HuH-7.5 (cell line): ENCODE data around the gene CHPF.

ENCODE experiments used
- DNase-seq: peaks from one replicate; pipeline ENCODE4 v3.0.0; 2011; ENCODE audit warnings: low spot score

The CHPF gene

DNA sequence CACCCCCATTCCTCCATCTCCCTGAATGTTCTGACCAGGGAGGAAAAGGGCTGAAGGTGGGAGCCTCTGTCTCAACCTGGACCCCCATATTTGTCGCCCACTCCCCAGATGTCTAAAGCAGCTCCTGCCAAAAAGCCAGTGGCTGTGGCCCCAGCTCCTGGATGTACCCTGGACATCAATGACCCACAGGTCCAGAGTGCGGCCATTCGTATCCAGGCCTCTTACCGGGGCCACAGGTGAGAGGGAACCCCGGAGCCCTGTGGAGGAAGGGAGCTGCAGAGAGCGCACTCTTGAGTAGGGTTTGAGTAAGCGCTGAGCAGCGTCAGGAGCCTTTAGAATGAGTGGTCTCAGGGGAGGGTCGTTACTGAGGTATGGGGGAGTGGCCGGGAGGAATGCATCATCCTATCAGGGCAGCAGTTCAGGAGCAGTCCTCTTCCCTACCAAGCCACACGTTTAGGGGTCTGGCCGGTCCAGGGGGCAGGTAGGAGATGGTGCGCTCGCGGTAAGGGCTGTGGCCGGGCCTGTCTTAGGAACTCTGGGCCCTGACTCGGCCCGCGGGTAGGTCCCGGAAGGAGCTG is 47.3 kb downstream of the CHPF start:
- no peak for DNase-seq

DNA sequence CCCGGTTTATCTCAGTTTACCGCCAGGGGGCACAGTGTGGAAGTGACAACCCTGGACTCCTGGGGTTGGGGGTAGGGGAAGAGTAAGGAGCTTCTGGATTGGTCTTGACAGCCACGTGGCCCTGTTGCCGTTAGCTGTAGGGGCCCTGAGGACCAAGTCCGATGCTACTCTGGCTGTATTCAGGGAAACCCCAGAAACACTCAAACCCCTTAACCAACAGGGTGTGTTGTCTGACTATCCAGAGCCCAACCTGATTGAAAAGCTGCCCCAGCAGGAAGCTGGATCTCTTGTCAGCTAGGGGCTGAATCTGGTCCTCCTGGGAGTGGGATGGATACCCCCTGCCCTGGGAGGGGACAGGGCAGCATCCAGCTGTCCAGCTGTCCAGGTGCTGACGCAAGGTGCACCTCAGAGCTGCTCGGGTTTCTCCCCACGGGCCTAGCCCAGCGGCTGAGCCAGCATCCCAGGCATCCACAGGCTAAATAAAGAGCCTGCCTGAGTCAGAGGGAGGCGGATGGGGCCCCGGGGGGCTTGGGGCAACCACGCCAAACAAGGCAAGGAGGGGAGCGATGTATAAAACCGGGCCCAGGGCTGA is 48.0 kb downstream of the CHPF start:
- DNase-seq: peak; percentile 93

DNA sequence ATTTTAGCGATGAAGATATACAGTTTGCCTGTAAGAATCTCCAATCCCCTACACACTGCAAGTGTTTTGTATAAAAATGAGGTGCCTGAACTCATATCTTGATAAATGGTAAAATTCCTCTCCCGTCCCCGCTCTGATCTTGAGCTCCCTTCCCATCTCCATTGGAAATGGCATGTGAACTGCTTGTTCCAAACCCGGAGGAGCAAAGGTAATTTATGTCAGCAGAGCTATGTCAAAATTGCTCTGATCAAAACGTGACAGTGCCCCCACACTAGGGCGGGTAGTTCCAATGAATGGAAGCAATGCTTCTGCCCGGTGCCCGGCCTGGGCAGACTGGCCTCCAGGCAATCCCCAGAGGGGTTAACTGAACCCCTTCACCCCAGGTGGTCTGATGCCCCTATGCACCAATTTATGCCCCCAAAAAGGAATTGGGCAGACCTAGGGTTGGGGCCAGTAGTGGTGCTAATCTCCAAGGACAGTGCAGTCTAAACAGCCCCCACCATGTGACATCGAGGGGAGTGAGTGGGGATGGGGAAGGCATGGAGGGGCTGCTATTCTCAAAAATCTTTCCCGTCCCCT is 48.6 kb downstream of the CHPF start:
- no peak for DNase-seq

DNA sequence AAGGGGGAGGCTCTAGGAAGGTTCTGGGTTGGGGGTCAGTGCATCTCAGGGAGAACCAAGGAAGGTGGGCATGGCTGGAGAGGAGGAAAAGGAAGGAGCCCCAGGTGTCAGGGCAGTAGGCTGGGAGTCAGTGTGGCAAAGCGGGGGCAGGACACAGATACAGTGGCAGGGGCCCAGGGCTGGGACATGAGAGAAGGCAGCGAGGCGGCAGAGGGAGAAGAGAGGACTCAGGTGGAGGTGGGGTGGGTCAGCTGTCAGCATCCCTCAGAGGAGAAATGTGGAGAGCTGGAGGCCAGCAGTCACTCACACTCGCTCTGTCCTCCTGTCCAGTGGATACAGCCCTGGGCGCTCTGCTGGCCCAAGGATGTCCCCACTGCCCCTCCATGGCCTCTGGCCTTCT is 50.5 kb downstream of the CHPF start:
- no peak for DNase-seq

DNA sequence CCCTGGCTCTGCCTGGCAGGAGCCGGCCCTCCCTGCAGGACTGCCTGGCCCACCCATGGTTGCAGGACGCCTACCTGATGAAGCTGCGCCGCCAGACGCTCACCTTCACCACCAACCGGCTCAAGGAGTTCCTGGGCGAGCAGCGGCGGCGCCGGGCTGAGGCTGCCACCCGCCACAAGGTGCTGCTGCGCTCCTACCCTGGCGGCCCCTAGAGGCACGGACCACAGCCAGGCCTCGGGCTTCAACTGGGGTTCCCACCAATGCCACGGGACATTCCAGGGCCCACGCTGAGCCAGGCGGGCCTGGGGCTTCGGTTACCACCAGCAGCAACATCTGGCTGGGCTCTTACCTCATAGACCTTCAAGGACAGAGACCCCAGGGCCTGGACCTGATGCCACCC is 51.0 kb downstream of the CHPF start:
- DNase-seq: no peak

DNA sequence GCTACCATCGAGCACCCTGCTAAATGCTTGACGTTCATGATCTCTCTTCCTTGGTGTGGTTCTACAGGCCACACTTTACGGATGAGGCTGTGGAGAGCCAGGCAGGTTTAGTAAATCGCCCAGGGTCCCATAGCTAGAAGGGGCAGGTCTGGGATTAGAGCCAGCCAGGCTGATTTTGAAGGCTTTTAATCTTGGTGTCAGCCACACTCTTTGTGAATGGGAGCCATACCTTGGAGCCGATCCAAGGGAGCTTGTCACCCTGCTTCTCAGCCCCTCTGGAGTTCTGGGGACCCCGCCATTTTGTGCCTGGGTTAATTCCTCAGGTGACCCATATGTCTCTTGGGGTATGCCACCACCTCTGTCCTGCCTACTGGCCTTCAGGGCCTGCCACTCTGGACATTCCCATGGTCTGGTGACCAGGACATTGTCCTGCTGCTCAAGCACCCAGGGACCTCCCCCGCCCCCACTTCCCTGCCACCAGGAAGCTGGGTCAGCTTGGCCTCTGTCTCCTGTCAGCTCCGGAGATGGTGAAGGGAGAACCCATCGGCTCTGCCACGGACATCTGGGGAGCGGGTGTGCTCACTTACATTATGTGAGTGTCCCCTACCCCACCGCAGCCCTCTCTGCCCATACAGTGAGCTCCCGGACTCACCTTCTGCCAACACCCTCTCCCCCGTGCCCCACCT is 52.2 kb downstream of the CHPF start:
- no peak for DNase-seq

DNA sequence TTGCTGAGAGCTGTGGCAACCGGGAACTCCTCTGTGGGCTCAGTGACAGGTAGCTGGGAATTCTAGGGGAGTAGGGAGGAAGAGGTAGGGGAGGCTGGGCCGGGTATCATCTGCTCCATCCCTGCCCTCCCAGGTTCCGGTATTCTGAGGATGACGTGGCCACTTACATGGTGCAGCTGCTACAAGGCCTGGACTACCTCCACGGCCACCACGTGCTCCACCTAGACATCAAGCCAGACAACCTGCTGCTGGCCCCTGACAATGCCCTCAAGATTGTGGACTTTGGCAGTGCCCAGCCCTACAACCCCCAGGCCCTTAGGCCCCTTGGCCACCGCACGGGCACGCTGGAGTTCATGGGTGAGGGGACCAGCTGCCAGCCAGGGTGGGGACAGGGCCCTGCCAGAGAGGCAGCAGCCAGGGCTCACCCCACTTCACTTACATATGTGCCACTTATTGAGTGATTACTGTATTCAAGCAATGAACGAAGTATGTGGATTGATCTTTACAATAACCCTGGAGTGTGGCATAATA is 52.9 kb downstream of the CHPF start:
- DNase-seq: no peak

DNA sequence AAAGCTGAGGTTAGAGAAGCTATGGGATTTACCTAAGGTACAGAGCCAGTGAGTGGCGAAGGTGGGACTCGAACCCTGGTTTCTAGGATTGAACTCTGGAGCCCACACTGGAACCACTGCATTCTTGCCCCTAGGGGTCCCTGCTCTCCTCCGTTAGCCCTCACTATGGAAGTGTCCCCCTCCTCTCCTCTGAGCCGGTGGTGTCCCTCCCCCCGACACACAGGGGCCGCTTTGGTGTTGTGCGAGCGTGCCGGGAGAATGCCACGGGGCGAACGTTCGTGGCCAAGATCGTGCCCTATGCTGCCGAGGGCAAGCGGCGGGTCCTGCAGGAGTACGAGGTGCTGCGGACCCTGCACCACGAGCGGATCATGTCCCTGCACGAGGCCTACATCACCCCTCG is 53.4 kb downstream of the CHPF start:
- no peak for DNase-seq

DNA sequence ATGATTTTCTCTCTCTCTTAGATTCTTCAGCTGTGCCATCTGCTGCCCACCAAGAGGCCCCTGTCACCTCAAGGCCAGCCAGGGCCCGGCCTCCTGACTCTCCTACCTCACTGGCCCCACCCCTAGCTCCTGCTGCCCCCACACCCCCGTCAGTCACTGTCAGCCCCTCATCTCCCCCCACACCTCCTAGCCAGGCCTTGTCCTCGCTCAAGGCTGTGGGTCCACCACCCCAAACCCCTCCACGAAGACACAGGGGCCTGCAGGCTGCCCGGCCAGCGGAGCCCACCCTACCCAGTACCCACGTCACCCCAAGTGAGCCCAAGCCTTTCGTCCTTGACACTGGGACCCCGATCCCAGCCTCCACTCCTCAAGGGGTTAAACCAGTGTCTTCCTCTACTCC is 54.3 kb downstream of the CHPF start:
- no peak for DNase-seq
